Panc1 (cell line): ENCODE results near the gene PDE3A.

Experiments
- CTCF ChIP-seq: fragments of 450-650 bp; IDR thresholded peaks from 2 replicates; pipeline ENCODE4 v1.5.1; 2017; ENCODE audit warnings: mild to moderate bottlenecking
- POLR2AphosphoS5 ChIP-seq: IDR thresholded peaks from 2 replicates; pipeline ENCODE4 v1.6.1; 2012; ENCODE audit warnings: mild to moderate bottlenecking, low read depth, low read length, moderate library complexity

GRCh38 chr12:20421421-20421820, 53.1 kb downstream of the PDE3A start:
- no peak for TF ChIP-seq CTCF
- no peak for TF ChIP-seq POLR2AphosphoS5
